ENCODE data around the gene MEP1A.

GRCh38 chr6:46751658-46752057, 41.5 kb upstream of the MEP1A start:
- TF ChIP-seq CTCF (IDR thresholded peaks at IDR 0.05) (no peak), POLR2A (IDR thresholded peaks at IDR 0.05) (no peak), POLR2AphosphoS5 (IDR thresholded peaks at IDR 0.05) (no peak)
